ENCODE data around the gene MIER2. TPM values are rescaled to one million over a fixed set of nuclear protein-coding genes. Genes with fewer than 3 reads are reported as not detected.
"Not testable (repeated sequence)": the region's sequence is repeated elsewhere in the genome, so short reads cannot be mapped to it uniquely, and the experiment has no call there.

MIER2 gene
- total and polyA plus RNA-seq, 5 experiments from 2014 or later, result 2.1 to 20.3 (median 3.1) TPM

GRCh38 chr19:366205-366783, 21.7 kb upstream of the MIER2 start:
- ATAC-seq (no peak), DNase-seq (no peak)
- POLR2A ChIA-PET, result no interaction called here
- no peaks in the 10 kb centered on the region for H3K9me3 Mint-ChIP-seq
- peaks cover 10 to 45% (median 25%) of the 10 kb centered on the region in 5 donors for H3K27me3 Mint-ChIP-seq
- H3K4me1 Mint-ChIP-seq, result no peaks in the 10 kb centered on the region
- H3K4me3 Mint-ChIP-seq, result no peak overlapping the region
- no peaks in the 10 kb centered on the region for H3K36me3 Mint-ChIP-seq
- H3K27ac Mint-ChIP-seq, result peak overlapping the region in 1 of 10 donors; percentile 63

GRCh38 chr19:364496-365287, 20.1 kb upstream of the MIER2 start:
- Mint-ChIP-seq H3K36me3 (no peaks in the 10 kb centered on the region), H3K9me3 (no peaks in the 10 kb centered on the region), H3K27me3 (peaks cover 9 to 32% (median 16%) of the 10 kb centered on the region in 5 donors), H3K4me1 (no peaks in the 10 kb centered on the region), H3K27ac (no peak overlapping the region), H3K4me3 (no peak overlapping the region)
- ATAC-seq, result no peak
- DNase-seq, result no peak
- POLR2A ChIA-PET, result no interaction called here

GRCh38 chr19:362683-363082, 18.1 kb upstream of the MIER2 start:
- DNase-seq (no peak), ATAC-seq (no peak)
- Mint-ChIP-seq H3K9me3 (no peaks in the 10 kb centered on the region), H3K27ac (no peak overlapping the region), H3K27me3 (peaks cover 9 to 29% (median 14%) of the 10 kb centered on the region in 5 donors), H3K4me1 (no peaks in the 10 kb centered on the region), H3K36me3 (no peaks in the 10 kb centered on the region), H3K4me3 (no peak overlapping the region)
- POLR2A ChIA-PET, result no interaction called here

GRCh38 chr19:362154-362553, 17.6 kb upstream of the MIER2 start:
- H3K27me3 Mint-ChIP-seq, result peaks cover 9 to 31% (median 15%) of the 10 kb centered on the region in 5 donors
- no peak overlapping the region for H3K4me3 Mint-ChIP-seq
- no peak for ATAC-seq
- H3K4me1 Mint-ChIP-seq, result peaks cover 0 to 2% (median 0%) of the 10 kb centered on the region in 4 donors
- H3K27ac Mint-ChIP-seq, result no peak overlapping the region
- POLR2A ChIA-PET, result no interaction called here
- DNase-seq, result no peak
- H3K36me3 Mint-ChIP-seq, result no peaks in the 10 kb centered on the region
- peaks cover 0 to 3% (median 0%) of the 10 kb centered on the region in 9 donors for H3K9me3 Mint-ChIP-seq

- Mint-ChIP-seq H3K27ac (no peak overlapping the region), H3K27me3 (peaks cover 4 to 21% (median 8%) of the 10 kb centered on the region in 5 donors), H3K4me3 (no peak overlapping the region), H3K4me1 (peaks cover 0 to 2% (median 0%) of the 10 kb centered on the region in 4 donors), H3K36me3 (no peaks in the 10 kb centered on the region), H3K9me3 (peaks cover 0 to 11% (median 5%) of the 10 kb centered on the region in 9 donors)
- POLR2A ChIA-PET, result no interaction called here
- no peak for DNase-seq
- no peak for ATAC-seq
Measured at GRCh38 chr19:359653-359925, 15.0 kb upstream of the MIER2 start.

GRCh38 chr19:355536-355935, 10.9 kb upstream of the MIER2 start:
- Mint-ChIP-seq H3K9me3 (peaks cover 0 to 23% (median 11%) of the 10 kb centered on the region in 9 donors), H3K27me3 (peaks cover 4 to 18% (median 8%) of the 10 kb centered on the region in 5 donors)
- DNase-seq, ATAC-seq, H3K36me3 Mint-ChIP-seq, H3K4me3 Mint-ChIP-seq, H3K27ac Mint-ChIP-seq, H3K4me1 Mint-ChIP-seq, POLR2A ChIA-PET: not testable (repeated sequence)

- POLR2A ChIA-PET, result no interaction called here
- Mint-ChIP-seq H3K4me3 (no peak overlapping the region), H3K9me3 (peaks cover 0 to 23% (median 11%) of the 10 kb centered on the region in 9 donors)
Measured at GRCh38 chr19:355134-355533, 10.5 kb upstream of the MIER2 start.

GRCh38 chr19:351976-352625, 7.5 kb upstream of the MIER2 start:
- Mint-ChIP-seq H3K36me3 (peaks cover 0 to 5% (median 3%) of the 10 kb centered on the region in 3 donors), H3K4me3 (no peak overlapping the region), H3K4me1 (peaks cover 0 to 2% (median 0%) of the 10 kb centered on the region in 4 donors), H3K9me3 (peaks cover 0 to 23% (median 11%) of the 10 kb centered on the region in 9 donors), H3K27me3 (peaks cover 0 to 2% (median 0%) of the 10 kb centered on the region in 5 donors), H3K27ac (peak overlapping the region in 1 of 10 donors; percentile 57)
- ATAC-seq, result no peak
- DNase-seq, result no peak
- POLR2A ChIA-PET, result no interaction called here

More at GRCh38 chr19:355134-355533, 10.5 kb upstream of the MIER2 start:
- Mint-ChIP-seq H3K4me1 (peaks cover 0 to 2% (median under 1%) of the 10 kb centered on the region in 4 donors), H3K36me3 (peaks cover 0 to 5% (median 3%) of the 10 kb centered on the region in 3 donors), H3K27ac (no peak overlapping the region), H3K27me3 (peaks cover 4 to 18% (median 8%) of the 10 kb centered on the region in 5 donors)
- no peak for ATAC-seq
- DNase-seq, result no peak

GRCh38 chr19:347946-348861, 3.6 kb upstream of the MIER2 start:
- H3K27ac Mint-ChIP-seq, result no peak overlapping the region
- DNase-seq, result no peak
- no peak for ATAC-seq
- peaks cover 0 to 1% (median 0%) of the 10 kb centered on the region in 3 donors for H3K36me3 Mint-ChIP-seq
- H3K4me3 Mint-ChIP-seq, result no peak overlapping the region
- H3K27me3 Mint-ChIP-seq, result peaks cover 0 to 6% (median 2%) of the 10 kb centered on the region in 5 donors
- H3K4me1 Mint-ChIP-seq, result peaks cover 13 to 19% (median 15%) of the 10 kb centered on the region in 4 donors
- H3K9me3 Mint-ChIP-seq, result peaks cover 0 to 3% (median 0%) of the 10 kb centered on the region in 9 donors
- POLR2A ChIA-PET, result no interaction called here

- DNase-seq (no peak), ATAC-seq (no peak)
- Mint-ChIP-seq H3K27ac (peak overlapping the region in 8 of 10 donors; percentile 11 to 85 (median 58)), H3K36me3 (peaks cover 0 to 8% (median 1%) of the 10 kb centered on the region in 3 donors), H3K4me3 (peak overlapping the region; percentile 75 to 91 (median 84)), H3K27me3 (peaks cover 0 to 6% (median 2%) of the 10 kb centered on the region in 5 donors), H3K4me1 (peaks cover 25 to 47% (median 43%) of the 10 kb centered on the region in 4 donors), H3K9me3 (no peaks in the 10 kb centered on the region)
- POLR2A ChIA-PET, result no interaction called here
Measured at GRCh38 chr19:345320-345879, 804 bp upstream of the MIER2 start.

- Mint-ChIP-seq H3K27me3 (peaks cover 0 to 6% (median 2%) of the 10 kb centered on the region in 5 donors), H3K4me1 (peaks cover 30 to 59% (median 56%) of the 10 kb centered on the region in 4 donors), H3K27ac (peak overlapping the region; percentile 32 to 92 (median 86)), H3K9me3 (no peaks in the 10 kb centered on the region), H3K36me3 (peaks cover 1 to 10% (median 4%) of the 10 kb centered on the region in 3 donors), H3K4me3 (peak overlapping the region; percentile 74 to 93 (median 86))
- ATAC-seq (peak; percentile 47 to 56), DNase-seq (peak in 5 of 10 donors; percentile 25 to 67 (median 27))
- POLR2A ChIA-PET, result no interaction called here
Measured at GRCh38 chr19:343941-344624, 513 bp downstream of the MIER2 start.

Data from naive thymus-derived CD8-positive, alpha-beta T cell (primary cell).